ENCODE data around the gene ZNF32. TPM values are rescaled to one million over a fixed set of nuclear protein-coding genes. Genes with fewer than 3 reads are reported as not detected.

ZNF32 gene
- total RNA-seq, 6 experiments from 2014 or later: 10.9 to 20.4 (median 15.3) TPM

DNA sequence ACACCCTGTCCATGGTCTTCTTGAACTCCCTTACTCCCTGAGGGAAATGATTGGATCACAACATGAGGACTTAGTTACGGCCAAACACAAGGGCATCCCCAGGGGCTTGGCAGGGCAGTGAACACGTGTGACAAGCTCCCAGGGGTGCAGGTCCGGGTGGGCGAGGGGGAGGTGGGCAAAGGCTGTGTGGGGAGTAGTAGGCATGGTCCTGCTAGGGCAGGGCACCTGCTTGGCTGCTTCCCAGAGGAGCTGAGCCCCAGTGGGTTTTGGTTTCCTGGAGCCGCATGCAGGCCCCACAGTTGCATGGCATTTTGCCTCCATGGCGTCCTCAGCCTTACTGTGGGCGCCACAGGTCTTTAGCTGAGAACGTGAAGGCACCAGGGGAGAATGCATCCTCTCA is 46.6 kb upstream of the ZNF32 start:
- no peak for TF ChIP-seq POLR2A (IDR thresholded peaks at IDR 0.05)
- TF ChIP-seq, protein P1, sequence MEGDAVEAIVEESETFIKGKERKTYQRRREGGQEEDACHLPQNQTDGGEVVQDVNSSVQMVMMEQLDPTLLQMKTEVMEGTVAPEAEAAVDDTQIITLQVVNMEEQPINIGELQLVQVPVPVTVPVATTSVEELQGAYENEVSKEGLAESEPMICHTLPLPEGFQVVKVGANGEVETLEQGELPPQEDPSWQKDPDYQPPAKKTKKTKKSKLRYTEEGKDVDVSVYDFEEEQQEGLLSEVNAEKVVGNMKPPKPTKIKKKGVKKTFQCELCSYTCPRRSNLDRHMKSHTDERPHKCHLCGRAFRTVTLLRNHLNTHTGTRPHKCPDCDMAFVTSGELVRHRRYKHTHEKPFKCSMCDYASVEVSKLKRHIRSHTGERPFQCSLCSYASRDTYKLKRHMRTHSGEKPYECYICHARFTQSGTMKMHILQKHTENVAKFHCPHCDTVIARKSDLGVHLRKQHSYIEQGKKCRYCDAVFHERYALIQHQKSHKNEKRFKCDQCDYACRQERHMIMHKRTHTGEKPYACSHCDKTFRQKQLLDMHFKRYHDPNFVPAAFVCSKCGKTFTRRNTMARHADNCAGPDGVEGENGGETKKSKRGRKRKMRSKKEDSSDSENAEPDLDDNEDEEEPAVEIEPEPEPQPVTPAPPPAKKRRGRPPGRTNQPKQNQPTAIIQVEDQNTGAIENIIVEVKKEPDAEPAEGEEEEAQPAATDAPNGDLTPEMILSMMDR (IDR thresholded peaks at IDR 0.05): no peak

DNA sequence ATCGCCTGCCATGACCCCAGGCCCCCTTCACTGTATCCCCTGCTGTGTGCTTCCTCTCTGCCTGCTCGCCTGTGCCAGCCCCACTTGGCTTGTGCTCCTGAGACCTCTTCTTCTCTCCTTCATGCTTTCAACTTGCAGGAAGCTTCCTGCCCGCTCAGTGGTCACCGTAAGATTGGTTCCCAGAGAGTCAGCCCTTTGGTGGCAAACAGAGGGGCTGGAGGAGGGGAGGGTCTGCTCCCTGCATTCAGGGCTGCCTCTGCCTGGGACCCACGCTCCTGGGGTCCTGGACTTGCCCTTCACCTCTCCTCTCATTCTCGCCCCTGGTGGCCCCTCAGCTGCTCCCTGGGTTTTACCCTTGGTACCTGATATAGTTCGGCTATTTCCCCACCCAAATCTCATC is 45.8 kb upstream of the ZNF32 start:
- 75% methylated on average over 5 of the region's 7 CpGs for WGBS (ENCODE audit: insufficient coverage, low coverage, low lambda C conversion rate, missing lambda C conversion rate)
- Histone ChIP-seq H3K9me3 (no peaks in the 10 kb centered on the region), H3K27ac (no peak overlapping the region), H3K36me3 (no peaks in the 10 kb centered on the region), H3K4me1 (peaks cover 0 to 16% (median 0%) of the 10 kb centered on the region in 4 donors), H3K27me3 (no peaks in the 10 kb centered on the region), H3K4me3 (no peak overlapping the region)
- intact Hi-C loops (cut with DNase I): loop anchor here in 1 of 2 donors (5.0 kb wide), 1 partner anchor 693 kb away; the partner anchor contains the start of gene CXCL12
- no peak for DNase-seq
- TF ChIP-seq, protein P1 (IDR thresholded peaks at IDR 0.05): no peak
- TF ChIP-seq POLR2A (IDR thresholded peaks at IDR 0.05): no peak
- ATAC-seq: no peak

More for the DNA sequence above, 46.6 kb upstream of the ZNF32 start:
- Histone ChIP-seq H3K27me3 (no peaks in the 10 kb centered on the region), H3K4me3 (no peak overlapping the region), H3K36me3 (no peaks in the 10 kb centered on the region), H3K27ac (no peak overlapping the region), H3K9me3 (no peaks in the 10 kb centered on the region), H3K4me1 (peaks cover 0 to 15% (median 0%) of the 10 kb centered on the region in 4 donors)
- DNase-seq: no peak
- WGBS (ENCODE audit: insufficient coverage, low coverage, low lambda C conversion rate, missing lambda C conversion rate): 83% methylated on average over 1 of the region's 8 CpGs
- no peak for ATAC-seq
- intact Hi-C loops (cut with DNase I): no loop called here

DNA sequence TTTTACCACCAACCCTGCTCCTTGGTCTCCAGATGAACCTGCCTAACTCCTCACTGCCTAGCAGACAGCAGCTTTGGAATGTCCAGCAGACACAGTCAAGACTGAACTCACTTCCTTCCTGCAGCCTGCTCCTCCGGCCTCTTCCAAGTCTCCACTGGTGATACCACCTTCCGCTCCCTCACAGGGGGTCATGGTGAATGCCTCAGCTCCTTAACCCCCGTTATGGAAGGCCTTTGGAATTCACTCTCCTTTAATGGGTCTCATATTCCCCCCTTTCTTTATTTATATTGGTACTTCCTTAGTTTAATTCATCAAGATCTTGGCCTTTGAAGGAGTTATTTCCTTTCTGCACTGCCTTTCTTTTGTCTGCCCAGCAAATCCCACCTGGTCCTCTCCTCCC is 44.9 kb upstream of the ZNF32 start:
- peak in 2 of 4 donors; percentile 6 to 39 for ATAC-seq
- 43% methylated on average over 3 of the region's 3 CpGs for WGBS (ENCODE audit: insufficient coverage, low coverage, low lambda C conversion rate, missing lambda C conversion rate)
- DNase-seq: no peak
- Histone ChIP-seq H3K27me3 (no peaks in the 10 kb centered on the region), H3K36me3 (no peaks in the 10 kb centered on the region), H3K27ac (no peak overlapping the region), H3K9me3 (no peaks in the 10 kb centered on the region), H3K4me3 (no peak overlapping the region), H3K4me1 (peaks cover 0 to 16% (median 0%) of the 10 kb centered on the region in 4 donors)
- TF ChIP-seq POLR2A (IDR thresholded peaks at IDR 0.05): no peak
- TF ChIP-seq, protein P1 (IDR thresholded peaks at IDR 0.05): no peak
- intact Hi-C loops (cut with DNase I): loop anchor here in 1 of 2 donors (5.0 kb wide), 1 partner anchor 694 kb away; the partner anchor contains the start of gene CXCL12

DNA sequence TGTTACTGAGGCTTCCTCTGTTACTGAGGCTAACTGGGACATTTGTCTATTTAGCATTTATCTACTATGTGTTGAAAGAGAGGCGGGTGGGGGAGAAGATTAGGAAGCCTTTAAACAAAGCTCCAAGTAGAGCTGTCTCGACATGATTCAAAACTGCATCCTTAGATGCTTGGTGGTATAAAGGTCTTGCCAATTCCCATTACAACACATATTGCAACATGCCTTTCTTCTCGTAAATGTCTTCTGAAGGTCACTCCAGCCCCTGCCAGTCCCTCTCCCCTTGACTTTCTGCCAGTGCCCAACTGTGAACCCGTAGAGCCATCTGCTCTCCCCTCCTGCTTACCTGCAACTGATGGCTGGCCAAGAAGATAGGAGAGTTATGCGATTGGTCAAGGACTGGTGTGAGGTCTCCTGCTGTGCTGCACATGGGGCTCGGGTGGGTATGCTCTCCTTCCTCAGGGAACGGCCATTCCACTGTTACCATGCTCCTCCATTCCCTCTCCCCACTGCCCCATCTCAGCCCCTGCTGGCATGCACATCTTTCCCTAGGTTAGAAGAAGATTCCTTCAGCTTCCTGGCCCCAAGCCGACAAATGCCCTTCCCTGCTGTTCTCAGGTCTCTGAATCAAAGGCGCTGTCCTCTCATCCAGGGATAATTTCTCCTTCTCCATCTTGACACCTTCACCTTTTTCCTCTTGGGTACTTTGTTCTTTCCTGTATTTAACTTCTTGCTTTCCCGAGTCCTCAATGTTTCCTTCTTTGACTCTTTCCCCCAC is 43.6 kb upstream of the ZNF32 start:
- H3K9me3 ChIP-seq: no peaks in the 10 kb centered on the region
- TF ChIP-seq, protein P1 (IDR thresholded peaks at IDR 0.05): no peak
- no peak for TF ChIP-seq POLR2A (IDR thresholded peaks at IDR 0.05)
- no peaks in the 10 kb centered on the region for H3K27me3 ChIP-seq
- peak in 1 of 4 donors; percentile 1 for ATAC-seq
- no peak overlapping the region for H3K27ac ChIP-seq
- intact Hi-C loops (cut with DNase I): loop anchor here in 1 of 2 donors (5.0 kb wide), 1 partner anchor 695 kb away; the partner anchor contains the start of gene CXCL12
- peaks cover 0 to 16% (median 0%) of the 10 kb centered on the region in 4 donors for H3K4me1 ChIP-seq
- no peak for DNase-seq
- no peak overlapping the region for H3K4me3 ChIP-seq
- WGBS (ENCODE audit: insufficient coverage, low coverage, low lambda C conversion rate, missing lambda C conversion rate): 36% methylated on average over 9 of the region's 10 CpGs
- no peaks in the 10 kb centered on the region for H3K36me3 ChIP-seq
